Upper lobe of left lung (tissue), 6 donors: ENCODE data around the gene MIPOL1. TPM values are rescaled to one million over a fixed set of nuclear protein-coding genes. Genes with fewer than 3 reads are reported as not detected.

Experiments used
- ATAC-seq, 2 donors: fragments of 200-7000 bp; cut with Tn5 transposase; one replicate each; pipeline ENCODE4 v1.9.1; 2022; ENCODE audit warnings: mild to moderate bottlenecking in 2 of 2, moderate library complexity in 2 of 2; ENCODE audit not compliant: low FRiP score in 2 of 2
- DNase-seq, 2 donors: peaks; one replicate each; pipeline ENCODE4 v3.0.0-alpha.2; 2019 to 2020
- H3K27ac ChIP-seq, 4 donors: fragments of 200-600 bp; sonication (generic); one replicate each; pipeline ENCODE4 v1.5.1; 2016 to 2019
- H3K27me3 ChIP-seq, 4 donors: fragments of 200-600 bp; sonication (generic); one replicate each; pipeline ENCODE4 v1.5.1; 2017 to 2019
- H3K36me3 ChIP-seq, 4 donors: fragments of 200-600 bp; sonication (generic); one replicate each; pipeline ENCODE4 v1.5.1; 2016 to 2019
- H3K4me1 ChIP-seq, 4 donors: fragments of 200-600 bp; sonication (generic); one replicate each; pipeline ENCODE4 v1.5.1; 2018 to 2019
- H3K4me3 ChIP-seq, 4 donors: fragments of 200-600 bp; sonication (generic); one replicate each; pipeline ENCODE4 v1.5.1; 2017 to 2019; ENCODE audit warnings: mild to moderate bottlenecking in 2 of 4, moderate library complexity in 1 of 4
- H3K9me3 ChIP-seq, 4 donors: fragments of 200-600 bp; sonication (generic); one replicate each; pipeline ENCODE4 v1.5.1; 2018 to 2019
- EP300 ChIP-seq, 4 donors: sonication (generic); formaldehyde crosslinking; IDR thresholded peaks; one replicate each; pipeline ENCODE4 v1.5.1; 2017; ENCODE audit warnings: antibody characterized with exemption in 4 of 4, control low read depth in 2 of 4
- POLR2A ChIP-seq, 4 donors: fragments of 450-650 bp; IDR thresholded peaks; one replicate each; pipeline ENCODE4 v1.5.1; 2016 to 2017; ENCODE audit warnings: antibody characterized with exemption in 4 of 4, mild to moderate bottlenecking in 2 of 4
- POLR2AphosphoS5 ChIP-seq, 2 donors: sonication (generic); formaldehyde crosslinking; IDR thresholded peaks; one replicate each; pipeline ENCODE4 v1.5.1; 2017; ENCODE audit warnings: antibody characterized with exemption in 2 of 2
- WGBS, 2 donors: methylation state at CpG; one replicate each; pipeline ENCODE4 v1.1.5; 2017 to 2018; 5-methylcytosine and 5-hydroxymethylcytosine counted together
- total RNA-seq, 6 donors: library from RNA; depleted of rRNA in 4 of 6; stranded (reverse); fragments of >200 nt in 4 of 6; gene quantifications; one replicate each; pipeline versions ENCODE4 v1.1.0 to v1.2.1, GENCODE V29; 2016 to 2021
- TF ChIP-seq, protein P1 (sequence below), 6 experiments: fragments of 450-650 bp in 4 of 6; fragments of 200-600 bp in 2 of 6; sonication (generic) in 2 of 6; IDR thresholded peaks; one replicate each; pipeline ENCODE4 v1.5.1; 2016 to 2019; ENCODE audit warnings: antibody characterized with exemption in 6 of 6
- donor health status: DM: no; HTN: no; CAD: no; lungs with moderate emphysema.
- donor health status: DM: no; HTN: yes; CAD: no; lungs with severe emphysema.

MIPOL1 gene
- total RNA-seq, 6 donors from 2014 or later: 4.1 to 32.6 (median 8.4) TPM

DNA sequence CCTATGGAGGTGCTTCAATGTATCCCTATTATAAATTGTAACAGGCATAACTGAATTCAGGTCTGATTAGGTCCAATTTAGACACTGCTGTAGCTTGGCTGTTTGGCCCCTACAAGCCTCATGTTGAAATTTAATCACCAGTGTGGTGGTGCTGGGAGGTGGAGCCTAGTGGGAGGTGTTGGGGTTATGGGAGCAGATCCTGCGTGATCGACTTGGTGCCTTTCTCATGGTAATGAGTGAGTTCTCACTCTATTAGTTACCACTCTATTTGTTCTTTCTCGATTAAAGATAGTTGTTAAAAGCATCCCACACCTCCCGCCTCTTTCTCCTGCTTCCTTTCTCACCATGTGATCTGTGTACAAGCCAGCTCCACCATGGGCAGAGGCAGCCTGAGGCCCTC is 275.2 kb downstream of the MIPOL1 start:
- Histone ChIP-seq H3K36me3 (no peaks in the 10 kb centered on the region), H3K9me3 (no peaks in the 10 kb centered on the region), H3K4me1 (no peaks in the 10 kb centered on the region), H3K27me3 (no peaks in the 10 kb centered on the region), H3K4me3 (no peak overlapping the region), H3K27ac (no peak overlapping the region)
- ATAC-seq (no peak), DNase-seq (no peak)
- WGBS, 2 donors: 68 to 74% methylated on average over 4 of the region's 4 CpGs
- TF ChIP-seq POLR2AphosphoS5 (IDR thresholded peaks at IDR 0.05) (no peak), EP300 (IDR thresholded peaks at IDR 0.05) (no peak), POLR2A (IDR thresholded peaks at IDR 0.05) (no peak)
- TF ChIP-seq, protein P1, sequence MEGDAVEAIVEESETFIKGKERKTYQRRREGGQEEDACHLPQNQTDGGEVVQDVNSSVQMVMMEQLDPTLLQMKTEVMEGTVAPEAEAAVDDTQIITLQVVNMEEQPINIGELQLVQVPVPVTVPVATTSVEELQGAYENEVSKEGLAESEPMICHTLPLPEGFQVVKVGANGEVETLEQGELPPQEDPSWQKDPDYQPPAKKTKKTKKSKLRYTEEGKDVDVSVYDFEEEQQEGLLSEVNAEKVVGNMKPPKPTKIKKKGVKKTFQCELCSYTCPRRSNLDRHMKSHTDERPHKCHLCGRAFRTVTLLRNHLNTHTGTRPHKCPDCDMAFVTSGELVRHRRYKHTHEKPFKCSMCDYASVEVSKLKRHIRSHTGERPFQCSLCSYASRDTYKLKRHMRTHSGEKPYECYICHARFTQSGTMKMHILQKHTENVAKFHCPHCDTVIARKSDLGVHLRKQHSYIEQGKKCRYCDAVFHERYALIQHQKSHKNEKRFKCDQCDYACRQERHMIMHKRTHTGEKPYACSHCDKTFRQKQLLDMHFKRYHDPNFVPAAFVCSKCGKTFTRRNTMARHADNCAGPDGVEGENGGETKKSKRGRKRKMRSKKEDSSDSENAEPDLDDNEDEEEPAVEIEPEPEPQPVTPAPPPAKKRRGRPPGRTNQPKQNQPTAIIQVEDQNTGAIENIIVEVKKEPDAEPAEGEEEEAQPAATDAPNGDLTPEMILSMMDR (IDR thresholded peaks at IDR 0.05): no peak

DNA sequence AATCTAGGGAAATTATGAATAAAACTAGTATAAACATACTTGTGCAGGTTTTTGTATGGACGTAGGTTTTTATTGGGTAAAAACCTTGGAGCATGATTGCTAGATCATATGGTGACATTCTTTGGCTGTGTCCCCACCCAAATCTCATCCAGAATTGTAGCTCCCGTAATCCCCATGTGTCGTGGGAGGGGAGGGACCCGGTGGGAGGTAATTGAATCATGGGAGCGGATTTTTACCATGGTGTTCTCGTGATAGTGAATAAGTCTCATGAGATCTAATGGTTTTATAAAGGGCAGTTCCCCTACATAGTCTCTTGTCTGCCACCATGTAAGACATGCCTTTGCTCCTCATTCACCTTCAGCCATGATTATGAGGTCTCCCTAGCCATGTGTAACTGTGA is 276.5 kb downstream of the MIPOL1 start:
- DNase-seq: no peak
- H3K4me1 ChIP-seq: no peaks in the 10 kb centered on the region
- no peak for ATAC-seq
- H3K9me3 ChIP-seq: no peaks in the 10 kb centered on the region
- H3K27me3 ChIP-seq: no peaks in the 10 kb centered on the region
- H3K4me3 ChIP-seq: no peak overlapping the region
- no peak for TF ChIP-seq EP300 (IDR thresholded peaks at IDR 0.05)
- TF ChIP-seq POLR2AphosphoS5 (IDR thresholded peaks at IDR 0.05): no peak
- TF ChIP-seq, protein P1 (IDR thresholded peaks at IDR 0.05): no peak
- TF ChIP-seq POLR2A (IDR thresholded peaks at IDR 0.05): no peak
- 91 to 96% methylated on average over 6 of the region's 6 CpGs for WGBS, 2 donors
- no peak overlapping the region for H3K27ac ChIP-seq
- no peaks in the 10 kb centered on the region for H3K36me3 ChIP-seq

DNA sequence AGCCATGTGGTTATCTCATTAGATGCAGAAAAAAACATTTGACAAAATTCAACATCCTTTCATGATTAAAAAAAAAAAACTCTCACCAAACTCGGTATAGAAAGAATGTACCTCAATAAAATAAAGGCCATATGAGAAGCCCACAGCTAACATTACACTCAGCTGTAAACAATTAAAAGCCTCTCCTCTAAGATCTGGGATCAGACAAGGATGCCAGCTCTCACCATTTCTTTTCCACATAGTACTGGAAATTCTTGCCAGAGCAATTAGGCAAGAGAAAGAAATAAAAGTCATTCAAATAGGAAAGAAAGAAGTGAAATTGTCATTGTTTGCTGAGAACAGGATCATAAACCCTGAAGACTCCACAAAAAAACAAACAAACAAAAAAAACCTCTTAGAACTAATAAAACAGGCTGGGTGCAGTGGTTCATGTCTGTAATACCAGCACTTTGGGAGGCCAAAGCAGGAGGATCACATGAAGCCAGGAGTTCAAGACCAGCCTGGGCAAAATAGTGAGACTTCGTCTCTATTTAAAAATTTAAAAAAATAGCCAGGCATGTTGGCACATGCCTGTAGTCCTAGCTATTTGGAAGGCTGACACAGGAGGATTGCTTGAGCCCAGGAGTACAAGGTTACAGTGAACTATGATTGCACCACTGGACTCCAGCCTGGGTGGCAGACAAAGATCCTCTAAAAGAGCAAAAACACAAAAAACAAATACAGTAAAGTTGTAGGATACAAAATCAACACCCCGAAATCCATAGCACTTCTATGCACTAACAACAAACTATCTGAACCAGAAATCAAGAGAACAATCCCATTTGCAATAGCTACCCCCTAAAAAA is 282.9 kb downstream of the MIPOL1 start:
- Histone ChIP-seq H3K36me3 (no peaks in the 10 kb centered on the region), H3K4me3 (no peak overlapping the region), H3K27me3 (no peaks in the 10 kb centered on the region), H3K9me3 (no peaks in the 10 kb centered on the region), H3K27ac (no peak overlapping the region), H3K4me1 (no peaks in the 10 kb centered on the region)
- no peak for ATAC-seq
- TF ChIP-seq EP300 (IDR thresholded peaks at IDR 0.05) (no peak), POLR2A (IDR thresholded peaks at IDR 0.05) (no peak), POLR2AphosphoS5 (IDR thresholded peaks at IDR 0.05) (no peak)
- TF ChIP-seq, protein P1 (IDR thresholded peaks at IDR 0.05): no peak
- no peak for DNase-seq
- 87 to 88% methylated on average over 3 of the region's 3 CpGs for WGBS, 2 donors

DNA sequence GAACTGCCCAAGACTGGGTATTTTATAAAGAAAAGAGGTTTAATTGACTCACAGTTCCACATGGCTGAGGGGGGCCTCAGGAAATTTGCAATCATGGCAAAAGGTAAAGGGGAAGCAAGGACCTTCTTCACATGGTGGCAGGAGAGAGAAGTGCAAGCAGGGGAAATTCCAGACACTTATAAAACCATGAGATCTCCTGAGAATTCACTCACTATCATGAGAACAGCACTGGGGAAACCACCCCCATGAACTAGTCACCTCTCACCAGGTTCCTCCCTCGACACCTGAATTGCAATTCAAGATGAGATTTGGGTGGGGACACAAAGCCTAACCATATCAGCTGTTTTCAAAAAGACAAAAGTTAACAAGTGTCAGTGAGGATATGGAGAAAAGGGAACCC is 284.7 kb downstream of the MIPOL1 start:
- Histone ChIP-seq H3K4me1 (no peaks in the 10 kb centered on the region), H3K36me3 (no peaks in the 10 kb centered on the region), H3K4me3 (no peak overlapping the region), H3K27me3 (no peaks in the 10 kb centered on the region), H3K9me3 (no peaks in the 10 kb centered on the region), H3K27ac (no peak overlapping the region)
- no peak for DNase-seq
- TF ChIP-seq POLR2AphosphoS5 (IDR thresholded peaks at IDR 0.05) (no peak), POLR2A (IDR thresholded peaks at IDR 0.05) (no peak), EP300 (IDR thresholded peaks at IDR 0.05) (no peak)
- no peak for ATAC-seq
- WGBS, 2 donors: 89 to 100% methylated on average over 1 of the region's 1 CpG

DNA sequence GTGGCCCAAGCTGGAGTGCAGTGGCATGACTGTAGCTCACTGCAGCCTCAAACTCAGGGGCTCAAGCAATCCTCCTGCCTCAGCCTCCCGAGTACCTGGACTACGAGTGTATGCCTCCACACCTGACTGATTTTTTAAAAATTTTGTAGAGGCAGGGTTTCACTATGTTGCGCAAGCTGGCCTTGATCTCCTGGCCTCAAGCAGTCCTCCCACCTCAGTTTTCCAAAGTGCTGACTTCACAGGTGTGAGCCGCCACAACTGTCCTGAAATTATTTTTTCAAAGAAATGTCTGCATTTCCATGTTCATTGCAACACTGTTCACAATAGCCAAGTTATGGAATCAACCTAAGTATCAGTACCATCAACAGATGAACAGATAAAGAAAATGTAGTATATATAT is 285.9 kb downstream of the MIPOL1 start:
- ATAC-seq: no peak
- Histone ChIP-seq H3K4me3 (no peak overlapping the region), H3K27me3 (no peaks in the 10 kb centered on the region), H3K36me3 (no peaks in the 10 kb centered on the region), H3K27ac (no peak overlapping the region), H3K4me1 (no peaks in the 10 kb centered on the region), H3K9me3 (no peaks in the 10 kb centered on the region)
- WGBS, 2 donors: 92 to 96% methylated on average over 4 of the region's 4 CpGs
- TF ChIP-seq EP300 (IDR thresholded peaks at IDR 0.05) (no peak), POLR2AphosphoS5 (IDR thresholded peaks at IDR 0.05) (no peak), POLR2A (IDR thresholded peaks at IDR 0.05) (no peak)
- TF ChIP-seq, protein P1 (IDR thresholded peaks at IDR 0.05): no peak
- no peak for DNase-seq
